Keratinocyte (primary cell): ENCODE measurements around the gene YAP1. TPM values are rescaled to one million over a fixed set of nuclear protein-coding genes. Genes with fewer than 3 reads are reported as not detected.
A peak's percentile ranks its signal among the peaks of the same experiment; 100 is the strongest.

ENCODE experiments used
- DNase-seq: peaks from one replicate; pipeline ENCODE4 v3.0.0-alpha.2; 2011; ENCODE audit warnings: low read depth, missing footprints, low spot score
- FAIRE-seq: peaks from 2 replicates; lab custom pipeline; 2011; peaks lifted over from hg19 to GRCh38; lab: Jason Lieb, UNC
- H2AFZ ChIP-seq: 2 replicates; pipeline ENCODE4 v1.6.0; 2012; ENCODE audit warnings: low read length, control low read depth, inconsistent platforms; ENCODE audit not compliant: control insufficient read depth
- H3K27ac ChIP-seq: 2 replicates; pipeline ENCODE4 v1.5.1; 2011; ENCODE audit warnings: low read length; ENCODE audit not compliant: control insufficient read depth, insufficient read depth
- H3K27me3 ChIP-seq: 3 replicates; pipeline ENCODE4 v1.6.0; 2011; ENCODE audit warnings: low read length; ENCODE audit not compliant: control insufficient read depth, insufficient read depth; ENCODE audit errors: extremely low read depth
- H3K36me3 ChIP-seq, 2 experiments: 2 replicates in 1 of 2; 3 replicates in 1 of 2; pipeline ENCODE4 v1.5.1; 2011; ENCODE audit warnings: low read length in 2 of 2, mild to moderate bottlenecking in 1 of 2; ENCODE audit not compliant: control insufficient read depth in 2 of 2, insufficient read depth in 2 of 2; ENCODE audit errors: extremely low read depth in 1 of 2
- H3K4me1 ChIP-seq: 3 replicates; pipeline ENCODE4 v1.5.1; 2011; ENCODE audit warnings: low read length; ENCODE audit not compliant: control insufficient read depth, insufficient read depth; ENCODE audit errors: extremely low read depth
- H3K4me2 ChIP-seq: 3 replicates; pipeline ENCODE4 v1.6.0; 2011; ENCODE audit warnings: low read depth, low read length; ENCODE audit not compliant: control insufficient read depth, insufficient read depth; ENCODE audit errors: extremely low read depth
- H3K4me3 ChIP-seq, 3 experiments: fragments of 200-600 bp in 1 of 3; sonication (generic) in 1 of 3; 2 replicates in 2 of 3; 3 replicates in 1 of 3; pipeline ENCODE4 v1.5.1; 2011 to 2016; ENCODE audit warnings: low read length in 3 of 3, mild to moderate bottlenecking in 3 of 3, control low read depth in 2 of 3, inconsistent platforms in 1 of 3, low read depth in 1 of 3, mixed read lengths in 1 of 3, mixed run types in 1 of 3, moderate library complexity in 1 of 3; ENCODE audit not compliant: control insufficient read depth in 2 of 3, insufficient read depth in 2 of 3; ENCODE audit errors: extremely low read depth in 1 of 3
- H3K79me2 ChIP-seq: 2 replicates; pipeline ENCODE4 v1.6.0; 2012; ENCODE audit warnings: low read length; ENCODE audit not compliant: control insufficient read depth, insufficient read depth
- H3K9ac ChIP-seq: 3 replicates; pipeline ENCODE4 v1.6.0; 2011; ENCODE audit warnings: low read length; ENCODE audit not compliant: control insufficient read depth, insufficient read depth; ENCODE audit errors: extremely low read depth
- H3K9me1 ChIP-seq: 3 replicates; pipeline ENCODE4 v1.6.0; 2011; ENCODE audit warnings: low read length; ENCODE audit not compliant: control insufficient read depth, insufficient read depth; ENCODE audit errors: extremely low read depth
- H3K9me3 ChIP-seq: 2 replicates; pipeline ENCODE4 v1.5.1; 2012; ENCODE audit warnings: low read depth, low read length; ENCODE audit not compliant: control insufficient read depth
- H4K20me1 ChIP-seq: 3 replicates; pipeline ENCODE4 v1.6.0; 2011; ENCODE audit warnings: low read length; ENCODE audit not compliant: control insufficient read depth, insufficient read depth; ENCODE audit errors: extremely low read depth
- CTCF ChIP-seq, 3 experiments: IDR thresholded peaks in 1 of 3; conservative IDR thresholded peaks in 1 of 3; optimal IDR thresholded peaks in 1 of 3; 2 replicates in 2 of 3; 3 replicates in 1 of 3; pipeline versions ENCODE3 to v1.5.1; 2011; ENCODE audit warnings: low read length in 3 of 3, mild to moderate bottlenecking in 3 of 3, moderate library complexity in 2 of 3, control low read depth in 1 of 3, inconsistent platforms in 1 of 3; ENCODE audit not compliant: insufficient read depth in 2 of 3; ENCODE audit errors: extremely low read depth in 1 of 3
- EZH2 ChIP-seq: IDR thresholded peaks from one replicate; pipeline ENCODE4 v1.6.1; 2012; ENCODE audit warnings: inconsistent platforms, mild to moderate bottlenecking, low read length, moderate library complexity
- dilution Hi-C: fragments of 300-500 bp; cut with MboI; formaldehyde crosslinking; loops from one replicate; pipeline ENCODE4 v1.7.0; 2020; ENCODE audit warnings: low sequenced_read_pairs; ENCODE audit not compliant: extremely low pct_ligation_motif_present
- polyA plus RNA-seq, 5 experiments: library from polyadenylated mRNA; depleted of rRNA in 3 of 5; stranded (reverse) in 3 of 5; stranded (forward) in 1 of 5; unstranded in 1 of 5; fragments of >200 nt; gene quantifications; 1 replicate in 1 of 5; 2 replicates in 3 of 5; 3 replicates in 1 of 5; pipeline versions ENCODE4 v1.2.1 to v1.2.3, GENCODE V29; 2011 to 2012; ENCODE audit warnings: missing spikeins in 2 of 5, low read depth in 1 of 5, low replicate concordance in 1 of 5

Gene YAP1
- polyA plus RNA-seq, 1 donor (not counting 4 experiments of a cell fraction or from before 2014, with no cell fraction given) = 105 TPM

- Histone ChIP-seq H3K4me3 (no peak overlapping the region), H3K9me3 (no peaks in the 10 kb centered on the region), H3K4me1 (peaks cover 37% of the 10 kb centered on the region), H3K79me2 (no peaks in the 10 kb centered on the region), H3K27ac (no peak overlapping the region), H3K4me2 (no peak overlapping the region), H3K9me1 (no peaks in the 10 kb centered on the region), H3K36me3 (no peaks in the 10 kb centered on the region), H3K9ac (no peak overlapping the region), H2AFZ (no peak overlapping the region), H4K20me1 (no peaks in the 10 kb centered on the region), H3K27me3 (no peaks in the 10 kb centered on the region)
- FAIRE-seq (peak; percentile 43), DNase-seq (no peak)
- dilution Hi-C loops = no loop called here
- TF ChIP-seq EZH2 = no peak
- TF ChIP-seq CTCF (optimal IDR thresholded peaks at IDR 0.05 in 1 of 3, IDR thresholded peaks at IDR 0.05 in 1 of 3, conservative IDR thresholded peaks at IDR 0.05 in 1 of 3; ENCODE audit: extremely low read depth in 1 of 3, insufficient read depth in 2 of 3, low read length in 3 of 3) = no peak
These were observed 142.2 kb downstream of the YAP1 start for GRCh38 chr11:102252339-102252891.

- Histone ChIP-seq H2AFZ (peak overlapping the region; percentile 79), H3K4me1 (peaks cover 37% of the 10 kb centered on the region), H3K36me3 (no peaks in the 10 kb centered on the region), H3K9ac (peak overlapping the region; percentile 39), H3K4me2 (peak overlapping the region; percentile 27), H3K27ac (peak overlapping the region; percentile 49), H3K27me3 (no peaks in the 10 kb centered on the region), H3K9me3 (no peaks in the 10 kb centered on the region), H3K79me2 (no peaks in the 10 kb centered on the region), H3K9me1 (no peaks in the 10 kb centered on the region), H4K20me1 (no peaks in the 10 kb centered on the region), H3K4me3 (no peak overlapping the region)
- FAIRE-seq (peak; percentile 86), DNase-seq (no peak)
- TF ChIP-seq EZH2 (no peak), CTCF (optimal IDR thresholded peaks at IDR 0.05 in 1 of 3, IDR thresholded peaks at IDR 0.05 in 1 of 3, conservative IDR thresholded peaks at IDR 0.05 in 1 of 3; ENCODE audit: extremely low read depth in 1 of 3, insufficient read depth in 2 of 3, low read length in 3 of 3) (no peak)
- dilution Hi-C loops = no loop called here
These were observed 142.9 kb downstream of the YAP1 start for GRCh38 chr11:102253020-102253715.
